Nephron (organoid): ENCODE results near the gene BAG3.

Source experiments
- H3K27ac Mint-ChIP-seq, 3 experiments: 2 replicates each; pipeline ENCODE4 v1.8.0; 2020; ENCODE audit warnings: mixed read lengths in 3 of 3, mild to moderate bottlenecking in 2 of 3, moderate library complexity in 1 of 3
- H3K27me3 Mint-ChIP-seq: 2 replicates; pipeline ENCODE4 v1.8.0; 2021; ENCODE audit warnings: low read depth, mild to moderate bottlenecking, moderate library complexity, mixed read lengths
- H3K36me3 Mint-ChIP-seq: 2 replicates; pipeline ENCODE4 v1.8.0; 2020; ENCODE audit warnings: low read depth, mixed read lengths
- H3K4me1 Mint-ChIP-seq: 2 replicates; pipeline ENCODE4 v1.8.0; 2020; ENCODE audit warnings: mixed read lengths
- H3K4me3 Mint-ChIP-seq, 3 experiments: 2 replicates each; pipeline ENCODE4 v1.8.0; 2020; ENCODE audit warnings: mild to moderate bottlenecking in 3 of 3, mixed read lengths in 3 of 3, moderate library complexity in 2 of 3
- H3K9me3 Mint-ChIP-seq: 2 replicates; pipeline ENCODE4 v1.8.0; 2020; ENCODE audit warnings: mixed read lengths
- TF ChIP-seq, protein P1 (sequence below), 3 experiments: fragments of 200-600 bp; sonication (generic); IDR thresholded peaks; one replicate each; pipeline ENCODE4 v1.5.0; 2021; ENCODE audit warnings: antibody characterized with exemption in 3 of 3; ENCODE audit not compliant: unreplicated experiment in 3 of 3

BAG3 gene

DNA sequence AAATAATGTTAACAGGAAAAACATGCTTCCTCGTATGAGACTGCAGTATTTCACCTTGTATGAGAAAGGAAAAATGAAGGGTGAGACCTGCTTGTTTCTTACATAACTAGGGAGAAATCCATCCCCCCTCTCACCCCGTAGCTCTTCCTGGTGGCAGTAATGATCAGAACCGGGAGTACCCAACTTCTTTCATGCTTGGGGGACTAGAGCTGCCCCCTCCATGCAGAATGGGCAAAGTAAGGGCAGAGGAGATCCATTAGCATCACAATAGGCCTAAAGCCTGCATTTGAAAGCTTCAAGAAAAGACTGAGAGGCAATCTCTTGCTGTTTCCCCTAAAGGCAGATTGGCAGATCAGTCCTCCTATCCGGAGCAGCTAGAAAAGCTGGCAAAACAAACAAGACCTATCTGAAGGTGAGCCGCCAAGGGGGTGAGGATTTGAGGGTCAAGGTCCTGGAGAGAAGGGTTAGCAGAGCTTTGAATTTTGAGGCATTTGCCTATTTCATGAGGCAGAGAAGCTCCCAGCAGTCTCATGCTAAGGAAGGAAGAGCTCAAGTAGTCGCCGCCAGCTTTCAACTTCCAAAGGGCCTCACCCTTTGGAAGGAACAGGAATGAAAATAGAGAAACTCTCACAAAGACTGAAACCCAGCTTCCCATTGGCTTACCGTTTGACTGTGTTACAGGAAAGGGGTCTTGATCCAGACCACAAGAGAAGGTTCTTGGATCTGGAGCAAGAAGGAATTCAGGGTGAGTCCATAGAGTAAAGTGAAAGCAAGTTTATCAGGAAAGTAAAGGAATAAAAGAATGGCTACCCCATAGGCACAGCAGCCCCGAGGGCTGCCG is 36.2 kb downstream of the BAG3 start:
- Mint-ChIP-seq H3K4me1 (peaks cover 12% of the 10 kb centered on the region), H3K4me3 (peak overlapping the region; percentile 12 to 49 (median 17)), H3K27me3 (peaks cover 9% of the 10 kb centered on the region), H3K36me3 (no peaks in the 10 kb centered on the region), H3K9me3 (no peaks in the 10 kb centered on the region), H3K27ac (peak overlapping the region; percentile 13 to 69 (median 29))
- TF ChIP-seq, protein P1, sequence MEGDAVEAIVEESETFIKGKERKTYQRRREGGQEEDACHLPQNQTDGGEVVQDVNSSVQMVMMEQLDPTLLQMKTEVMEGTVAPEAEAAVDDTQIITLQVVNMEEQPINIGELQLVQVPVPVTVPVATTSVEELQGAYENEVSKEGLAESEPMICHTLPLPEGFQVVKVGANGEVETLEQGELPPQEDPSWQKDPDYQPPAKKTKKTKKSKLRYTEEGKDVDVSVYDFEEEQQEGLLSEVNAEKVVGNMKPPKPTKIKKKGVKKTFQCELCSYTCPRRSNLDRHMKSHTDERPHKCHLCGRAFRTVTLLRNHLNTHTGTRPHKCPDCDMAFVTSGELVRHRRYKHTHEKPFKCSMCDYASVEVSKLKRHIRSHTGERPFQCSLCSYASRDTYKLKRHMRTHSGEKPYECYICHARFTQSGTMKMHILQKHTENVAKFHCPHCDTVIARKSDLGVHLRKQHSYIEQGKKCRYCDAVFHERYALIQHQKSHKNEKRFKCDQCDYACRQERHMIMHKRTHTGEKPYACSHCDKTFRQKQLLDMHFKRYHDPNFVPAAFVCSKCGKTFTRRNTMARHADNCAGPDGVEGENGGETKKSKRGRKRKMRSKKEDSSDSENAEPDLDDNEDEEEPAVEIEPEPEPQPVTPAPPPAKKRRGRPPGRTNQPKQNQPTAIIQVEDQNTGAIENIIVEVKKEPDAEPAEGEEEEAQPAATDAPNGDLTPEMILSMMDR (IDR thresholded peaks at IDR 0.05; ENCODE audit: unreplicated experiment in 3 of 3) = no peak

DNA sequence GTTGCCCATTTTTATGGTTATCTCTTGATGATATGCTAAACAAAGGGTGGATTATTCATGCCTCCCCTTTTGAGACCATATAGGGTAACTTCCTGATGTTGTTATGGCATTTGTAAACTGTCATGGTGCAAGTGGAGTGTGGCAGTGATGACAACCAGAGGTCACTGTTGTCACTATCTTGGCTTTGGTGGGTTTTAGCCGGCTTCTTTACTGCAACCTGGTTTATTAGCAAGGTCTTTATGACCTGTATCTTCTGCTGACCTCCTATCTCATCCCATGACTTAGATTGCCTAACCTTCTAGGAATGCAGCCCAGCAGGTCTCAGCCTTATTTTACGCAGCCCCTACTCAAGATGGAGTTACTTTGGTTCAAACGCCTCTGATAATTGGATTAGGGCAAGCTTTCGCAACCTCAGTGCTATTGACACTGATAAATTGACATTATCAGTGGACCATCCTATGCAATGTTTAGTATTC is 36.9 kb downstream of the BAG3 start:
- peaks cover 9% of the 10 kb centered on the region for H3K27me3 Mint-ChIP-seq
- H3K4me1 Mint-ChIP-seq = peaks cover 12% of the 10 kb centered on the region
- no peak overlapping the region for H3K4me3 Mint-ChIP-seq
- H3K27ac Mint-ChIP-seq = no peak overlapping the region
- TF ChIP-seq, protein P1 (IDR thresholded peaks at IDR 0.05; ENCODE audit: unreplicated experiment in 3 of 3) = no peak
- H3K36me3 Mint-ChIP-seq = no peaks in the 10 kb centered on the region
- H3K9me3 Mint-ChIP-seq = no peaks in the 10 kb centered on the region

DNA sequence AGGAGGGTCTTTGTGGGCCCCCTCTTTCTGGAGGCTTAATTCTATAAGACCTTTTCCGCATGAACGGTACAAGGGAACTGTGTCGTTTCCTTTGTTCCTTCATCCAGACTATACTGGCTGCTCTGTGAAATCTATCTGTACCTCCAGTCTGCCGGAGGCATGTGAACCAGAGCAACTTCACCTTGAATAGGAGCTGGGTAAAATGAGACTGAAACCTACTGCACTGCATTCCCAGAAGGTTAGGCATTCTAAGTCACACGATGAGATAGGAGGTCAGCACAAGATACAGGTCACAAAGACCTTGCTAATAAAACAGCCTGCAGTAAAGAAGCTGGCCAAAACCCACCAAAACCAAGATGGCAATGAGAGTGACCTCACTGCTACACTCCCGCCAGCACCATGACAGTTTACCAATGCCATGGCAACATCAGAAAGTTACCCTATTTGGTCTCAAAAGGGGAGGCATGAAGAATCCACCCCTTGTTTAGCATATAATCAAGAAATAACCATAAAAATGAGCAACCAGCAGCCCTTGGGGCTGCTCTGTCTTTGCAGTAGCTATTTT is 37.9 kb downstream of the BAG3 start:
- Mint-ChIP-seq H3K9me3 (no peaks in the 10 kb centered on the region), H3K27ac (peak overlapping the region in 1 of 3 experiments; percentile 33), H3K36me3 (no peaks in the 10 kb centered on the region)

DNA sequence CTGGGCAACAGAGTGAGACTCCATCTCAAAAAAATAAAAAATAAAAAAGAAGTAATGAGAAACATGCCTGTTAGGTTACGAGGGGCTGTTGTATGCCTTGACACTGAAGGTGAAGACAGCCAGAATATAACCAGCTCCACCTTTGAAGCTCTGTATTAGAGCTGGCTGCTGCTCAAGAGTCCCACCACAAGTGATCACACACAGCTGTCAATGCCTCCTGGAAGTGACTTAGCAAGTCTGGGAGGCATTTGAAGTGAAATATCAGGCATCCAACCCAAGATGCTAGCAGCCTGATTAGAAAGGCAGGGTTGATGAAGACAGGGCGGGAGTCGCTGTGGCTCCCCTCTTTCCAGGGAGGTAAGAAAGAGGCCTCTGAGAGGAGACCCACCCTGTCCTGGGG is 40.5 kb downstream of the BAG3 start:
- no peaks in the 10 kb centered on the region for H3K36me3 Mint-ChIP-seq
- peaks cover 9% of the 10 kb centered on the region for H3K27me3 Mint-ChIP-seq
- no peak overlapping the region for H3K4me3 Mint-ChIP-seq
- H3K9me3 Mint-ChIP-seq = no peaks in the 10 kb centered on the region
- H3K4me1 Mint-ChIP-seq = peaks cover 11% of the 10 kb centered on the region
- no peak overlapping the region for H3K27ac Mint-ChIP-seq
- TF ChIP-seq, protein P1 (IDR thresholded peaks at IDR 0.05; ENCODE audit: unreplicated experiment in 3 of 3) = no peak

More for the DNA sequence above, 37.9 kb downstream of the BAG3 start:
- TF ChIP-seq, protein P1 (IDR thresholded peaks at IDR 0.05; ENCODE audit: unreplicated experiment in 3 of 3) = no peak
- Mint-ChIP-seq H3K4me1 (peaks cover 12% of the 10 kb centered on the region), H3K4me3 (no peak overlapping the region), H3K27me3 (peaks cover 9% of the 10 kb centered on the region)

DNA sequence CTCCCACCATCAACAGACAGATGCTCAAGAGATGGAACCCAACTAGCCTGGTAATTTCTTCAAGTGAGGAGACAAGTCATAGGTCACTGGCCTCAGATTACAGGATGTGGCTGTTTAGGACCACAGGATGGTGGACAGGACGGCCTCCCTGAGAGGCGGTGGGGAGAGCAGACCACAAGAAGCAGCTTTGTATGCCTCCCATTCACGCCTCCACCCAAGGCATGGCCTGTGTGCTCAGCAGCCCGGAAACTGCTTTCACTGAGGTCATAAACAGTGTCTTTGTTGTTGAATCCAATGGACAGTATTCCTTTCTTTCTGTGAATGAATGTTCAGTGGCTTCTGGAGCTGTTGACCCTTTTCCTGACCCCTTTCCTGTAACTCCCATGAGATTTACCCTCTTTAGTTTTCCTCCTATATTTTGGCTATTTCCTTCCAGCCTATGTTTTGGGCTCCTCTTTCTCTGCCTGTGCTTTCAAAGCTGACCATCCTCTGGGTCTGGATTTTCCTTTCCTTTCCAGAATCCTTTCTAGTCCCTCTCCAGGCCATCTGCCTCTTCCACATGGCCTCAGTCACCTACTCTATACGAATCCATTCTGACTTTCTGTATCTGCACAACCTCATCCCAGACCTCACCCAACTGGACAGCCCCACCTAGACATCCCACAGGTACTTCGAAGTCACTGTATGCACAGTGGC is 42.2 kb downstream of the BAG3 start:
- Mint-ChIP-seq H3K36me3 (no peaks in the 10 kb centered on the region), H3K4me3 (no peak overlapping the region), H3K27me3 (peaks cover 4% of the 10 kb centered on the region), H3K4me1 (no peaks in the 10 kb centered on the region), H3K27ac (no peak overlapping the region), H3K9me3 (peaks cover 2% of the 10 kb centered on the region)
- TF ChIP-seq, protein P1 (IDR thresholded peaks at IDR 0.05; ENCODE audit: unreplicated experiment in 3 of 3) = no peak
